H9 (cell line): ENCODE measurements around the gene CDC5L. TPM values are rescaled to one million over a fixed set of nuclear protein-coding genes. Genes with fewer than 3 reads are reported as not detected.

ENCODE experiments used
- DNase-seq: peaks from one replicate; pipeline ENCODE4 v3.0.0-alpha.2; 2017
- H2AFZ ChIP-seq: one replicate; pipeline ENCODE4 v1.6.1; 2013; ENCODE audit warnings: mild to moderate bottlenecking, low read length, control low read depth, moderate library complexity
- H2AK5ac ChIP-seq: 2 replicates; pipeline ENCODE4 v1.6.1; 2013; ENCODE audit warnings: low read length, control low read depth, mixed read lengths; ENCODE audit not compliant: insufficient read length
- H2BK120ac ChIP-seq: one replicate; pipeline ENCODE4 v1.6.1; 2013; ENCODE audit warnings: low read depth, mild to moderate bottlenecking, low read length, control low read depth, inconsistent platforms; ENCODE audit not compliant: poor library complexity, severe bottlenecking
- H2BK12ac ChIP-seq: 2 replicates; pipeline ENCODE4 v1.6.1; 2013; ENCODE audit warnings: low read length, control low read depth, mixed read lengths, low read depth; ENCODE audit not compliant: insufficient read length
- H2BK15ac ChIP-seq: 2 replicates; pipeline ENCODE4 v1.6.1; 2013; ENCODE audit warnings: low read depth, low read length, control low read depth
- H2BK20ac ChIP-seq: one replicate; pipeline ENCODE4 v1.6.1; 2013; ENCODE audit warnings: low read depth, mild to moderate bottlenecking, low read length, control low read depth, inconsistent platforms; ENCODE audit not compliant: poor library complexity, severe bottlenecking
- H2BK5ac ChIP-seq: 2 replicates; pipeline ENCODE4 v1.6.1; 2013; ENCODE audit warnings: low read length, control low read depth, mixed read lengths; ENCODE audit not compliant: insufficient read length
- H3K14ac ChIP-seq: 2 replicates; pipeline ENCODE4 v1.6.1; 2013; ENCODE audit warnings: low read length, control low read depth; ENCODE audit not compliant: insufficient read depth
- H3K18ac ChIP-seq: 2 replicates; pipeline ENCODE4 v1.6.1; 2013; ENCODE audit warnings: low read depth, mild to moderate bottlenecking, mixed read lengths, low read length, control low read depth; ENCODE audit not compliant: insufficient read length
- H3K23ac ChIP-seq: 2 replicates; pipeline ENCODE4 v1.6.1; 2013; ENCODE audit warnings: low read length, control low read depth, mixed read lengths, low read depth; ENCODE audit not compliant: insufficient read length
- H3K23me2 ChIP-seq: 2 replicates; pipeline ENCODE4 v1.6.1; 2013; ENCODE audit warnings: low read depth, mild to moderate bottlenecking, mixed read lengths, low read length, control low read depth; ENCODE audit not compliant: insufficient read length, poor library complexity, severe bottlenecking
- H3K27ac ChIP-seq: 2 replicates; pipeline ENCODE4 v1.5.1; 2013; ENCODE audit warnings: low read length, control low read depth, mixed read lengths, low read depth; ENCODE audit not compliant: insufficient read length
- H3K27me3 ChIP-seq: 2 replicates; pipeline ENCODE4 v1.6.1; 2013; ENCODE audit warnings: low read length, control low read depth, inconsistent platforms; ENCODE audit not compliant: insufficient read depth
- H3K4ac ChIP-seq: 2 replicates; pipeline ENCODE4 v1.6.1; 2013; ENCODE audit warnings: low read depth, mild to moderate bottlenecking, control low read depth, inconsistent platforms, low read length, moderate library complexity
- H3K4me1 ChIP-seq: 2 replicates; pipeline ENCODE4 v1.6.1; 2013; ENCODE audit warnings: low read length, control low read depth, inconsistent platforms; ENCODE audit not compliant: insufficient read depth
- H3K4me2 ChIP-seq: 2 replicates; pipeline ENCODE4 v1.6.1; 2013; ENCODE audit warnings: low read length, control low read depth, mixed read lengths; ENCODE audit not compliant: insufficient read length, insufficient read depth
- H3K56ac ChIP-seq: 2 replicates; pipeline ENCODE4 v1.6.1; 2013; ENCODE audit warnings: low read depth, mild to moderate bottlenecking, mixed read lengths, low read length, control low read depth; ENCODE audit not compliant: insufficient read length
- H3K79me1 ChIP-seq: 2 replicates; pipeline ENCODE4 v1.6.1; 2013; ENCODE audit warnings: low read depth, mild to moderate bottlenecking, moderate library complexity, low read length, control low read depth, inconsistent platforms; ENCODE audit not compliant: insufficient read depth, poor library complexity, severe bottlenecking
- H3K79me2 ChIP-seq: 2 replicates; pipeline ENCODE4 v1.6.1; 2013; ENCODE audit warnings: low read length, control low read depth, inconsistent platforms; ENCODE audit not compliant: insufficient read depth
- H3K9ac ChIP-seq: 2 replicates; pipeline ENCODE4 v1.6.1; 2013; ENCODE audit warnings: low read length, control low read depth, mixed read lengths; ENCODE audit not compliant: insufficient read length; ENCODE audit errors: extremely low read depth
- H3K9me3 ChIP-seq: one replicate; pipeline ENCODE4 v1.6.1; 2013; ENCODE audit warnings: low read depth, low read length, inconsistent platforms; ENCODE audit not compliant: control insufficient read depth
- H3T11ph ChIP-seq: one replicate; pipeline ENCODE4 v1.6.1; 2013; ENCODE audit warnings: mild to moderate bottlenecking, low read length, control low read depth, inconsistent platforms
- H4K20me1 ChIP-seq: one replicate; pipeline ENCODE4 v1.6.1; 2013; ENCODE audit not compliant: control insufficient read depth, insufficient read length, insufficient read depth
- H4K5ac ChIP-seq: 2 replicates; pipeline ENCODE4 v1.6.1; 2013; ENCODE audit warnings: low read depth, mild to moderate bottlenecking, mixed read lengths, low read length, control low read depth; ENCODE audit not compliant: insufficient read length
- H4K8ac ChIP-seq: replicated peaks from 2 replicates; pipeline ENCODE4 v1.6.1; 2013; ENCODE audit warnings: low read length, control low read depth, mixed read lengths, low read depth; ENCODE audit not compliant: insufficient read length
- H4K91ac ChIP-seq: 2 replicates; pipeline ENCODE4 v1.6.1; 2013; ENCODE audit warnings: low read depth, mild to moderate bottlenecking, moderate library complexity, mixed read lengths, low read length, control low read depth; ENCODE audit not compliant: insufficient read length
- H3K27ac Mint-ChIP-seq, 3 experiments: 2 replicates in 2 of 3; 3 replicates in 1 of 3; pipeline ENCODE4 v1.8.0; 2020 to 2021; ENCODE audit warnings: mixed read lengths in 3 of 3, mild to moderate bottlenecking in 1 of 3, moderate library complexity in 1 of 3
- H3K27me3 Mint-ChIP-seq: 2 replicates; pipeline ENCODE4 v1.8.0; 2021; ENCODE audit warnings: low read depth, mild to moderate bottlenecking, moderate library complexity, mixed read lengths
- H3K36me3 Mint-ChIP-seq, 3 experiments: 2 replicates in 2 of 3; 3 replicates in 1 of 3; pipeline ENCODE4 v1.8.0; 2020 to 2021; ENCODE audit warnings: low read depth in 3 of 3, mixed read lengths in 3 of 3; ENCODE audit not compliant: insufficient read depth in 1 of 3
- H3K4me1 Mint-ChIP-seq, 2 experiments: 2 replicates each; pipeline ENCODE4 v1.8.0; 2020; ENCODE audit warnings: mixed read lengths in 2 of 2
- H3K4me3 Mint-ChIP-seq, 2 experiments: 2 replicates in 1 of 2; 3 replicates in 1 of 2; pipeline ENCODE4 v1.8.0; 2020 to 2021; ENCODE audit warnings: mild to moderate bottlenecking in 2 of 2, mixed read lengths in 2 of 2, moderate library complexity in 1 of 2
- H3K9me3 Mint-ChIP-seq, 2 experiments: 2 replicates in 1 of 2; 3 replicates in 1 of 2; pipeline ENCODE4 v1.8.0; 2020; ENCODE audit warnings: mild to moderate bottlenecking in 2 of 2, mixed read lengths in 2 of 2, moderate library complexity in 1 of 2
- WGBS: extraction: QIAGEN DNeasy Blood & Tissue Kit; methylation state at CpG from one replicate; pipeline ENCODE4 v1.1.7; 2013; ENCODE audit warnings: missing lambda C conversion rate, low lambda C conversion rate, mixed read lengths; ENCODE audit not compliant: insufficient read length; ENCODE audit errors: extremely low coverage; 5-methylcytosine and 5-hydroxymethylcytosine counted together
- total RNA-seq: library from RNA; stranded (reverse); gene quantifications from 2 replicates; pipeline ENCODE4 v1.2.1, GENCODE V29; 2021
- TF ChIP-seq, protein P1 (sequence below): fragments of 200-600 bp; sonication (generic); conservative IDR thresholded peaks from 3 replicates; pipeline ENCODE4 v1.8.0; 2021; ENCODE audit warnings: antibody characterized with exemption, mild to moderate bottlenecking

CDC5L gene
- total RNA-seq, 1 experiment from 2014 or later: 34.3 TPM

DNA sequence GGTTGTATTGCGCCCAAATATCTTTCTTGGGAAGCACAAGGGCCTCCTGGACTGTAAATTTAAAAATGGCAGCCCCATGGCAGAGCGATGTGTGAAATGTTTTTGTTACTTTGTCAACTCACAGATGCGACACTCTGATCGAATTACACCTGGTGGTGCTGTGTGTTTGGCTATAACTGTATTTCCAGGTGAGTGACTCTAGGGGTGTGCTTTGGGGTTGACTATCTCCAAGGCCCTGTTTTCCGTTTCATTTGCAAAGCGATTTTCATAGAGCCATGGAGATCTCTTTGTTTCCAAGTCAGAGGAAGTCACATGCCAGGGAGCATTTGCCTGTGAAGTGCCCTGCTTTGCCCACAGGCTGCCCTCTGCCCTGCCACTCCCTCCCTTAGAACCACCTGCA lies 93.5 kb downstream of the CDC5L start:
- no peak for DNase-seq
- Histone ChIP-seq H3K14ac (no peak overlapping the region), H3K27ac (no peak overlapping the region), H3T11ph (no peak overlapping the region), H4K5ac (no peak overlapping the region), H3K27me3 (no peaks in the 10 kb centered on the region), H3K9ac (no peak overlapping the region), H3K9me3 (no peaks in the 10 kb centered on the region), H3K56ac (no peak overlapping the region), H2BK5ac (no peak overlapping the region), H2BK20ac (no peak overlapping the region), H2BK12ac (no peak overlapping the region), H3K4ac (no peak overlapping the region), H4K91ac (no peak overlapping the region), H3K4me2 (no peak overlapping the region), H4K20me1 (no peaks in the 10 kb centered on the region), H3K4me1 (peaks cover 1% of the 10 kb centered on the region; the same call in 1 of the 2 replicates), H3K18ac (no peak overlapping the region), H2AFZ (no peak overlapping the region), H3K79me2 (no peaks in the 10 kb centered on the region), H2BK120ac (no peak overlapping the region), H4K8ac (no peak overlapping the region), H2AK5ac (no peak overlapping the region), H3K23me2 (no peaks in the 10 kb centered on the region), H3K79me1 (no peaks in the 10 kb centered on the region), H2BK15ac (no peak overlapping the region), H3K23ac (no peak overlapping the region)
- Mint-ChIP-seq H3K4me3 (no peak overlapping the region), H3K9me3 (no peaks in the 10 kb centered on the region; a peak in 1 of 5 replicates), H3K36me3 (no peaks in the 10 kb centered on the region), H3K4me1 (peaks cover 22 to 32% of the 10 kb centered on the region in 2 experiments), H3K27me3 (no peaks in the 10 kb centered on the region), H3K27ac (peak overlapping the region in 1 of 3 experiments; percentile 44; a peak in 2 of 7 replicates)
- no CpG with 5 or more reads among the region's 6 CpGs for WGBS
- TF ChIP-seq, protein P1, sequence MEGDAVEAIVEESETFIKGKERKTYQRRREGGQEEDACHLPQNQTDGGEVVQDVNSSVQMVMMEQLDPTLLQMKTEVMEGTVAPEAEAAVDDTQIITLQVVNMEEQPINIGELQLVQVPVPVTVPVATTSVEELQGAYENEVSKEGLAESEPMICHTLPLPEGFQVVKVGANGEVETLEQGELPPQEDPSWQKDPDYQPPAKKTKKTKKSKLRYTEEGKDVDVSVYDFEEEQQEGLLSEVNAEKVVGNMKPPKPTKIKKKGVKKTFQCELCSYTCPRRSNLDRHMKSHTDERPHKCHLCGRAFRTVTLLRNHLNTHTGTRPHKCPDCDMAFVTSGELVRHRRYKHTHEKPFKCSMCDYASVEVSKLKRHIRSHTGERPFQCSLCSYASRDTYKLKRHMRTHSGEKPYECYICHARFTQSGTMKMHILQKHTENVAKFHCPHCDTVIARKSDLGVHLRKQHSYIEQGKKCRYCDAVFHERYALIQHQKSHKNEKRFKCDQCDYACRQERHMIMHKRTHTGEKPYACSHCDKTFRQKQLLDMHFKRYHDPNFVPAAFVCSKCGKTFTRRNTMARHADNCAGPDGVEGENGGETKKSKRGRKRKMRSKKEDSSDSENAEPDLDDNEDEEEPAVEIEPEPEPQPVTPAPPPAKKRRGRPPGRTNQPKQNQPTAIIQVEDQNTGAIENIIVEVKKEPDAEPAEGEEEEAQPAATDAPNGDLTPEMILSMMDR: peak; percentile 25; the same call in 1 of the 3 replicates
